Measurements from ENCODE around the gene OSBPL6.

Gene OSBPL6

DNA sequence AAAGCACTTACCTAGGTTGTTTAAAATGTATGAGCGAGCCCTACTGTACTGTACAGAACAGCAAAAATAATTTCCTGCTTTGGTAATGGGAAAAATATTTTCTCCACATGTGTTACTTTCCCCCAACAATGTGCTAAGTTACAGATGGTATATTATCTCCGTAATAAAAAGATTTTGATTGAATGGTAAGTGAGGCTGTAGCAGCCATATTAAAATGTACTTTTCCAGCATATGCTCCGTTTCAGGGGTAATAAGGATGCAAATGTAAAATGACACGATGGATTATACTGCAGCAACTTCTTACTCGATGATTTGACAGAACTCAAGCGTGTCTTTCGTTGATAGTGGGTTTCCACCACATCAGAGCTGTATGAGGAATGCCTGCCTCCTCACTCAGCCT lies 50.5 kb downstream of the OSBPL6 start:
- Histone ChIP-seq H3K9ac (ENCODE audit: low read length) (no peak overlapping the region), H3K27me3 (ENCODE audit: control insufficient read depth, insufficient read depth, low read length) (no peaks in the 10 kb centered on the region), H3K4me1 (ENCODE audit: control insufficient read depth, insufficient read depth, low read length) (no peaks in the 10 kb centered on the region)

DNA sequence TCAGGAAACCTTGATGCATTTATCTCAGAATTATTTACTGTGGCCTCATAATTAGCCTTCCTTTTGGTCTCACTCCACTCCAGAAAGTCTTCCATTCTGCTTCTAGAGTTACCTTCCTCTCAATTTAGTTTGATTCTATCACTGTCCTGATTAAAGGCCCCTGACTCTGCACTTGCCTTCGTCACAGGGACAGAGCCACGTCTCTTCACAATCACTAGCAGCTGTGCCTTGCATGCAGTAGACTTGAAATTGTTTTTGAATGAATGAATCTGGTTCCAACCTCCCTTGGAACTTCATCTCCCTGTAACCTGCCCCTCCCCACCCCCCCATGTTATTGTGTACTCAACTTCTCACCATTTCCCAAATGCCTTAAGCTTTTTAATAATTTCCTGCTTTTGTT lies 52.4 kb downstream of the OSBPL6 start:
- H3K9me3 ChIP-seq (ENCODE audit: control insufficient read depth, low read length): no peaks in the 10 kb centered on the region
- H3K36me3 ChIP-seq (ENCODE audit: control insufficient read depth, insufficient read depth, low read length): no peaks in the 10 kb centered on the region
- no peak overlapping the region for H3K4me3 ChIP-seq (ENCODE audit: low read length)
- H3K9ac ChIP-seq (ENCODE audit: low read length): no peak overlapping the region
- no peaks in the 10 kb centered on the region for H3K4me1 ChIP-seq (ENCODE audit: control insufficient read depth, insufficient read depth, low read length)
- H3K27me3 ChIP-seq (ENCODE audit: control insufficient read depth, insufficient read depth, low read length): no peaks in the 10 kb centered on the region

More for the DNA sequence above, 50.5 kb downstream of the OSBPL6 start:
- Histone ChIP-seq H3K36me3 (ENCODE audit: control insufficient read depth, insufficient read depth, low read length) (no peaks in the 10 kb centered on the region), H3K9me3 (ENCODE audit: control insufficient read depth, low read length) (no peaks in the 10 kb centered on the region), H3K4me3 (ENCODE audit: low read length) (no peak overlapping the region)

DNA sequence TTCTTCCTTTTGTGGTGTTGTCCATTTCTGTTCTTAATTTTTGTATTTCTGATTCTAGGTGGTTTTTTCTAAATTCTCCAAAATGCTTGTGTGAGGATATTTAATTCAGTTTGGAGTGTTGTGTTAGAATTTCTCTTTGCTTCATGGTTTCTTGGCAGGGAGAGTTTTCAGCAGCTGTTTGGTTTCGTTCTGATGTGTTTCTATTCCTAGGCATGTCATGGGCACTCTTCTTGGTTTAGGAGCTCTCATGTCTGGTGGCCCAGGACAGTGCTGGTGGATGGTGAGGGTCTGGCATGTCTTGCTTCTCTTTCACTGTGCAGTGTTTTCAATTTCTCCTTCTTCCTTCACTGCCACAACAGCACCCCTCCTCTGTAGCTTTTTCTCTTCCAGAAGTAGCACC lies 52.9 kb downstream of the OSBPL6 start:
- H3K36me3 ChIP-seq (ENCODE audit: control insufficient read depth, insufficient read depth, low read length): no peaks in the 10 kb centered on the region
- no peaks in the 10 kb centered on the region for H3K4me1 ChIP-seq (ENCODE audit: control insufficient read depth, insufficient read depth, low read length)
- H3K9ac ChIP-seq (ENCODE audit: low read length): no peak overlapping the region
- no peak overlapping the region for H3K4me3 ChIP-seq (ENCODE audit: low read length)
- H3K9me3 ChIP-seq (ENCODE audit: control insufficient read depth, low read length): no peaks in the 10 kb centered on the region
- H3K27me3 ChIP-seq (ENCODE audit: control insufficient read depth, insufficient read depth, low read length): no peaks in the 10 kb centered on the region

GRCh38 chr2:178250429-178250828 lies 56.1 kb downstream of the OSBPL6 start:
- H3K4me3 ChIP-seq (ENCODE audit: low read length): no peak overlapping the region
- H3K4me1 ChIP-seq (ENCODE audit: control insufficient read depth, insufficient read depth, low read length): no peaks in the 10 kb centered on the region
- no peaks in the 10 kb centered on the region for H3K36me3 ChIP-seq (ENCODE audit: control insufficient read depth, insufficient read depth, low read length)
- no peaks in the 10 kb centered on the region for H3K27me3 ChIP-seq (ENCODE audit: control insufficient read depth, insufficient read depth, low read length)
- H3K9ac ChIP-seq (ENCODE audit: low read length): no peak overlapping the region
- H3K9me3 ChIP-seq (ENCODE audit: control insufficient read depth, low read length): no peaks in the 10 kb centered on the region

GRCh38 chr2:178251151-178251955 lies 57.0 kb downstream of the OSBPL6 start:
- no peak overlapping the region for H3K4me3 ChIP-seq (ENCODE audit: low read length)
- H3K4me1 ChIP-seq (ENCODE audit: control insufficient read depth, insufficient read depth, low read length): no peaks in the 10 kb centered on the region
- H3K9me3 ChIP-seq (ENCODE audit: control insufficient read depth, low read length): no peaks in the 10 kb centered on the region
- no peak overlapping the region for H3K9ac ChIP-seq (ENCODE audit: low read length)
- no peaks in the 10 kb centered on the region for H3K36me3 ChIP-seq (ENCODE audit: control insufficient read depth, insufficient read depth, low read length)
- H3K27me3 ChIP-seq (ENCODE audit: control insufficient read depth, insufficient read depth, low read length): no peaks in the 10 kb centered on the region

DNA sequence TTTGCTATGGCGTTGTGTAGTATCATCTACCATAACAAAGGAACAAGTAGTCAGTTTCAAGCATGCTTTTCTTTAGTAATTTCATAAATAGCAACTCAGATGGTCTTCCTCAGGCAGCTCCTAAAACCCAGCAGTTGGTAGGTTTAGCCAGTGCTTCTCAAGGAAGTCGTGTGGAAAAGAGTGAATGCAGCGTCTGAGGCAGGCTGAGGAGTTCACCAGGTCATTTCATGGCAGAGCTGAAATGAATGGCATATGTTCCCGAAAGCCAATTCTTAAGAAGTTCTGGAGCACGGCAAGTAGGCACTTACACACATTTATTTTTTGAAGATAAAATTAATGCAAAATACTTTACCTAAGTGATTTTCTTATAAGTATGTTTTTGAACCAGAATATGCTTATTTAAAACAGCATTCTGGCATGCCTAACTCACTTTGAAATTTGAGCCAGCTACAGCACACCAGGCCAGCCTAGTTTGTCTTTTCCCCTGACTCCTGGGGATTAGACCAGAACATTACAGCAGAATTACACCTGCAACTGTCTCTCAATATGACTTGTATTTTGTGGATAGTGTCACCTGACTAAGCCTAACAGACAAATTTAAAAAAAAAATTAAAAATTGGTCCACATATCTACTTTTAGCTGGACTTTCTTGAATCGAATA lies 62.2 kb downstream of the OSBPL6 start:
- H3K27me3 ChIP-seq (ENCODE audit: control insufficient read depth, insufficient read depth, low read length): no peaks in the 10 kb centered on the region
- H3K9ac ChIP-seq (ENCODE audit: low read length): no peak overlapping the region
- H3K9me3 ChIP-seq (ENCODE audit: control insufficient read depth, low read length): no peaks in the 10 kb centered on the region
- no peak overlapping the region for H3K4me3 ChIP-seq (ENCODE audit: low read length)
- H3K36me3 ChIP-seq (ENCODE audit: control insufficient read depth, insufficient read depth, low read length): no peaks in the 10 kb centered on the region
- no peaks in the 10 kb centered on the region for H3K4me1 ChIP-seq (ENCODE audit: control insufficient read depth, insufficient read depth, low read length)

DNA sequence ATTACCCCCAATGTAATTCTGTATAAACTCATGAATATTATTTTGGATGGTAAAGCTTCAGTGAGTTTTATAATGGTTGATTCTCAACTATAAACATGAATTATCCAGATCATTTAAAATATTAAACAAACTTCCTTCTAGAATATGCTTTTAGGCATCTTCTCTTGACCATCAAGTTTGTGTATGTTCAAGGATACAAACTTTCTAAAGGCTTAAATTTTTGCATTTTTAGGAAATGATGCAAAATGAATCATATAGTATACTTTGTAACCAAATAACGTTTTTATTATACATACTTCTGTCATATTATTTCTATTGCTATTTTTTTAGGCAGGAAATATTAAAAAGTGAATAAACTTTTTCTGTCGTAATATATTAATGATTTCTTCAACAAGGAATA lies 62.8 kb downstream of the OSBPL6 start:
- Histone ChIP-seq H3K9ac (ENCODE audit: low read length) (no peak overlapping the region), H3K9me3 (ENCODE audit: control insufficient read depth, low read length) (no peaks in the 10 kb centered on the region), H3K4me1 (ENCODE audit: control insufficient read depth, insufficient read depth, low read length) (no peaks in the 10 kb centered on the region), H3K36me3 (ENCODE audit: control insufficient read depth, insufficient read depth, low read length) (no peaks in the 10 kb centered on the region), H3K4me3 (ENCODE audit: low read length) (no peak overlapping the region), H3K27me3 (ENCODE audit: control insufficient read depth, insufficient read depth, low read length) (no peaks in the 10 kb centered on the region)

DNA sequence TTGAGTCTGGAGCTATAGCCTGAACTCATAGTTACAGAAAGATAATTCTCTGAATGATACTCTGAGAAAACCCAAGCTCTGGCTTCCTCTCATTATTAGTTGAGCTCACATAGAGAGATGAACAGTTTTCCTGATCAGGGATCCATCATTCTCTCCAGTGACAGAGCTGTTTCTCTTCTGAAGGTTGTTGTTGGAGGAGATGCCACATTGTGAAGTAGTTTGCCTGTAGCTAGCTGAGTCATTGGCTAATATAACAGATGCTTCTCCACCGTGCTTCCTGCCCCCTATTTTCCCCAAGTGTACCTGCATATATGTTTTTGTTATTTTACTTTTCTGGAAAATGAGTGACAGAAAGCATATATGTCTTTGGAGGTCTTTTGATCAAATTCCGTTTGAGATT lies 64.6 kb downstream of the OSBPL6 start:
- Histone ChIP-seq H3K9ac (ENCODE audit: low read length) (no peak overlapping the region), H3K36me3 (ENCODE audit: control insufficient read depth, insufficient read depth, low read length) (no peaks in the 10 kb centered on the region), H3K9me3 (ENCODE audit: control insufficient read depth, low read length) (no peaks in the 10 kb centered on the region), H3K27me3 (ENCODE audit: control insufficient read depth, insufficient read depth, low read length) (no peaks in the 10 kb centered on the region), H3K4me1 (ENCODE audit: control insufficient read depth, insufficient read depth, low read length) (no peaks in the 10 kb centered on the region), H3K4me3 (ENCODE audit: low read length) (no peak overlapping the region)

- no peak overlapping the region for H3K4me3 ChIP-seq (ENCODE audit: low read length)
- H3K9ac ChIP-seq (ENCODE audit: low read length): no peak overlapping the region
- H3K9me3 ChIP-seq (ENCODE audit: control insufficient read depth, low read length): no peaks in the 10 kb centered on the region
- no peaks in the 10 kb centered on the region for H3K36me3 ChIP-seq (ENCODE audit: control insufficient read depth, insufficient read depth, low read length)
- H3K4me1 ChIP-seq (ENCODE audit: control insufficient read depth, insufficient read depth, low read length): no peaks in the 10 kb centered on the region
- H3K27me3 ChIP-seq (ENCODE audit: control insufficient read depth, insufficient read depth, low read length): no peaks in the 10 kb centered on the region
Observed at GRCh38 chr2:178263159-178263860, 69.0 kb downstream of the OSBPL6 start.

DNA sequence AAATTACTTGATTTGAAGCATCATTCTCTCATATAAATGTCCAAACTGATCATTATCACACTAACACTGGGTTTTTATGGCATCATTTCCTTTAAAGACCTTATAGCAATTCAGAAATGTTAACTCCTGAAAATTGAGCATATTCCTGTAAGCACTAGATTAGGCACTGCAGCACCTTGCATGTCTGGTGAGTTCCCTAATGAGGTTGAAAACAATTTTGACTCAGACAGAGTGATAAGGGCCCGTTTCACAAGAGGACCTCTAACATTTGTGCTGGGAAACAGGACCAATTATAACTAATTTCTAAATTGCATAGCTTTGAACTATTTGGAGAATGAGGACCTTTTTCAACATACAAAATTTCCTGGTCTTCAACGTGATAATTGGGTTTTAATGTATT lies 69.9 kb downstream of the OSBPL6 start:
- Histone ChIP-seq H3K27me3 (ENCODE audit: control insufficient read depth, insufficient read depth, low read length) (no peaks in the 10 kb centered on the region), H3K36me3 (ENCODE audit: control insufficient read depth, insufficient read depth, low read length) (no peaks in the 10 kb centered on the region), H3K9ac (ENCODE audit: low read length) (no peak overlapping the region), H3K4me3 (ENCODE audit: low read length) (no peak overlapping the region), H3K4me1 (ENCODE audit: control insufficient read depth, insufficient read depth, low read length) (no peaks in the 10 kb centered on the region), H3K9me3 (ENCODE audit: control insufficient read depth, low read length) (no peaks in the 10 kb centered on the region)

DNA sequence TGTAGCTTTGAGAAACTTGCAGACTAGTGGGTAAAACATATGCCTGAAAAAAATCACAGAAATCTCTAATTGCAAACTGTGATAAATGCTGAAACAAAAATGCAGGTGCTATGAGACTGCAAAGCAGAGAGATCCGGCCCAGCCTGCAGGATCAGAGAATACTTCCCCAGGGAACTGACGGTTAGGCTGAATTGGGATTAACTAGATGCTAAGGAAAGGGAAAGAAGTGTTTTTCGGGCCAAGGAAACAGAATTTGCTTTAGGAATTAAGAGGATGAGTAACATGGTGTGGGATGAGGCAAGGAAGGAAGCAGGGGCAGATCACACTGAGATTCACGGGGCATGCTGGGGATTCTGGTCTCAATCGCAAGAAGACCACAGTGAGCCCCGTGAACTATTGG lies 71.5 kb downstream of the OSBPL6 start:
- Histone ChIP-seq H3K27me3 (ENCODE audit: control insufficient read depth, insufficient read depth, low read length) (no peaks in the 10 kb centered on the region), H3K9ac (ENCODE audit: low read length) (no peak overlapping the region), H3K9me3 (ENCODE audit: control insufficient read depth, low read length) (no peaks in the 10 kb centered on the region)

GRCh38 chr2:178266445-178266844 lies 72.1 kb downstream of the OSBPL6 start:
- Histone ChIP-seq H3K27me3 (ENCODE audit: control insufficient read depth, insufficient read depth, low read length) (no peaks in the 10 kb centered on the region), H3K9me3 (ENCODE audit: control insufficient read depth, low read length) (no peaks in the 10 kb centered on the region), H3K4me1 (ENCODE audit: control insufficient read depth, insufficient read depth, low read length) (no peaks in the 10 kb centered on the region), H3K9ac (ENCODE audit: low read length) (no peak overlapping the region), H3K36me3 (ENCODE audit: control insufficient read depth, insufficient read depth, low read length) (no peaks in the 10 kb centered on the region), H3K4me3 (ENCODE audit: low read length) (no peak overlapping the region)

More for the DNA sequence above, 71.5 kb downstream of the OSBPL6 start:
- Histone ChIP-seq H3K4me1 (ENCODE audit: control insufficient read depth, insufficient read depth, low read length) (no peaks in the 10 kb centered on the region), H3K4me3 (ENCODE audit: low read length) (no peak overlapping the region), H3K36me3 (ENCODE audit: control insufficient read depth, insufficient read depth, low read length) (no peaks in the 10 kb centered on the region)
